WTC11 (cell line): Measurements from ENCODE around the gene PTH1R. TPM values are rescaled to one million over a fixed set of nuclear protein-coding genes. Genes with fewer than 3 reads are reported as not detected.

ENCODE experiments used
- ATAC-seq: fragments of 200-7000 bp; cut with Tn5 transposase; 2 replicates; pipeline ENCODE4 v1.10.0; 2021; ENCODE audit warnings: mild to moderate bottlenecking, moderate library complexity
- CTCF ChIA-PET: fragments of 300-600 bp; sonication (Branson Sonifier 250); formaldehyde crosslinking; loops from one replicate; lab custom pipeline; 2021; ENCODE audit warnings: antibody characterized with exemption; lab: Charles Lee
- POLR2A ChIA-PET: fragments of 350-600 bp; sonication (Branson Sonifier 250); formaldehyde crosslinking; loops from one replicate; lab custom pipeline; 2021; ENCODE audit warnings: antibody characterized with exemption; lab: Charles Lee
- DNase-seq: peaks from one replicate; pipeline ENCODE4 v3.0.0; 2021; ENCODE audit warnings: low spot score
- H3K27ac Mint-ChIP-seq: 2 replicates; pipeline ENCODE4 v1.8.0; 2021; ENCODE audit warnings: mixed read lengths
- H3K27me3 Mint-ChIP-seq: 2 replicates; pipeline ENCODE4 v1.8.0; 2021; ENCODE audit warnings: low read depth, mild to moderate bottlenecking, moderate library complexity, mixed read lengths
- H3K36me3 Mint-ChIP-seq: 2 replicates; pipeline ENCODE4 v1.8.0; 2021; ENCODE audit warnings: mixed read lengths
- H3K4me1 Mint-ChIP-seq: 2 replicates; pipeline ENCODE4 v1.8.0; 2022; ENCODE audit warnings: mixed read lengths
- H3K4me3 Mint-ChIP-seq: 2 replicates; pipeline ENCODE4 v1.8.0; 2021; ENCODE audit warnings: mild to moderate bottlenecking, moderate library complexity, mixed read lengths
- H3K9me3 Mint-ChIP-seq: 2 replicates; pipeline ENCODE4 v1.8.0; 2021; ENCODE audit warnings: mixed read lengths
- CREM ChIP-seq: sonication (generic); formaldehyde crosslinking; IDR thresholded peaks from 2 replicates; pipeline ENCODE4 v1.8.1; 2022; ENCODE audit warnings: mild to moderate bottlenecking, missing genetic modification reagents, moderate library complexity
- ELF4 ChIP-seq: sonication (generic); formaldehyde crosslinking; IDR thresholded peaks from 2 replicates; pipeline ENCODE4 v1.8.1; 2022; ENCODE audit warnings: low read depth, mild to moderate bottlenecking, moderate library complexity, missing genetic modification reagents
- FOXK1 ChIP-seq: sonication (generic); formaldehyde crosslinking; IDR thresholded peaks from 2 replicates; pipeline ENCODE4 v1.8.0; 2022; ENCODE audit warnings: mild to moderate bottlenecking, moderate library complexity, missing genetic modification reagents
- GABPB1 ChIP-seq: sonication (generic); formaldehyde crosslinking; IDR thresholded peaks from 2 replicates; pipeline ENCODE4 v1.8.1; 2023; ENCODE audit warnings: mild to moderate bottlenecking, missing genetic modification reagents
- HMGA2 ChIP-seq: fragments of 250-450 bp; sonication (Bioruptor Pico); IDR thresholded peaks from 2 replicates; pipeline ENCODE4 v1.4.0; 2021; ENCODE audit warnings: mild to moderate bottlenecking, moderate library complexity
- JAZF1 ChIP-seq: fragments of 250-450 bp; sonication (Bioruptor Pico); IDR thresholded peaks from 2 replicates; pipeline ENCODE4 v1.9.0; 2021; ENCODE audit warnings: moderate library complexity, mild to moderate bottlenecking, inconsistent platforms
- MAX ChIP-seq: sonication (generic); formaldehyde crosslinking; IDR thresholded peaks from 2 replicates; pipeline ENCODE4 v1.8.0; 2022; ENCODE audit warnings: mild to moderate bottlenecking, missing genetic modification reagents
- RELA ChIP-seq: sonication (generic); formaldehyde crosslinking; IDR thresholded peaks from 2 replicates; pipeline ENCODE4 v1.8.1; 2022; ENCODE audit warnings: missing genetic modification reagents, mild to moderate bottlenecking, borderline replicate concordance
- RORB ChIP-seq: fragments of 250-450 bp; sonication (Bioruptor Pico); IDR thresholded peaks from 2 replicates; pipeline ENCODE4 v1.9.0; 2021; ENCODE audit warnings: mild to moderate bottlenecking
- TEAD4 ChIP-seq: sonication (generic); formaldehyde crosslinking; IDR thresholded peaks from 2 replicates; pipeline ENCODE4 v1.8.0; 2022; ENCODE audit warnings: mild to moderate bottlenecking, missing genetic modification reagents
- USF2 ChIP-seq: sonication (generic); formaldehyde crosslinking; IDR thresholded peaks from 2 replicates; pipeline ENCODE4 v1.8.1; 2023; ENCODE audit warnings: mild to moderate bottlenecking, missing genetic modification reagents, moderate library complexity
- ZBTB21 ChIP-seq: sonication (generic); formaldehyde crosslinking; IDR thresholded peaks from 2 replicates; pipeline ENCODE4 v1.8.1; 2023; ENCODE audit warnings: mild to moderate bottlenecking, missing genetic modification reagents, borderline replicate concordance
- ZNF232 ChIP-seq: sonication (generic); formaldehyde crosslinking; IDR thresholded peaks from 2 replicates; pipeline ENCODE4 v1.8.0; 2022; ENCODE audit warnings: mild to moderate bottlenecking, missing genetic modification reagents
- ZNF317 ChIP-seq: sonication (generic); formaldehyde crosslinking; IDR thresholded peaks from 2 replicates; pipeline ENCODE4 v1.8.1; 2023; ENCODE audit warnings: low read depth, mild to moderate bottlenecking, moderate library complexity, missing genetic modification reagents, borderline replicate concordance
- total RNA-seq: library from RNA; stranded (reverse); gene quantifications from 3 replicates; pipeline ENCODE4 v1.2.3, GENCODE V29; 2021
- TF ChIP-seq, protein P1 (sequence below): sonication (generic); formaldehyde crosslinking; IDR thresholded peaks from 2 replicates; pipeline ENCODE4 v1.8.0; 2023; ENCODE audit warnings: missing genetic modification reagents, mild to moderate bottlenecking, borderline replicate concordance
- TF ChIP-seq, protein P2 (sequence below): fragments of 250-450 bp; sonication (Bioruptor Pico); IDR thresholded peaks from 2 replicates; pipeline ENCODE4 v1.9.0; 2021; ENCODE audit warnings: mild to moderate bottlenecking
- TF ChIP-seq, protein P3 (sequence below): fragments of 250-450 bp; sonication (Bioruptor Pico); IDR thresholded peaks from 2 replicates; pipeline ENCODE4 v2.1.2; 2022; ENCODE audit warnings: mild to moderate bottlenecking, moderate library complexity
- TF ChIP-seq, protein P4 (sequence below): sonication (generic); formaldehyde crosslinking; IDR thresholded peaks from 2 replicates; pipeline ENCODE4 v1.8.1; 2023; ENCODE audit warnings: mild to moderate bottlenecking, missing genetic modification reagents, moderate library complexity
- TF ChIP-seq, protein P5 (sequence below): fragments of 200-600 bp; IDR thresholded peaks from 2 replicates; pipeline ENCODE4 v1.8.0; 2022; ENCODE audit warnings: antibody characterized with exemption

PTH1R gene
- total RNA-seq, 1 experiment from 2014 or later = 12.0 TPM

GRCh38 chr3:46948830-46949671 lies 71.5 kb downstream of the PTH1R start:
- peaks cover 75% of the 10 kb centered on the region for H3K4me1 Mint-ChIP-seq
- POLR2A ChIA-PET = no interaction called here
- TF ChIP-seq JAZF1 (CRISPR knock-in tag) (no peak), TEAD4 (no peak), MAX (CRISPR knock-in tag) (no peak), ZBTB21 (CRISPR knock-in tag) (no peak), ZNF232 (no peak), RELA (CRISPR knock-in tag) (no peak), HMGA2 (CRISPR knock-in tag) (no peak), RORB (CRISPR knock-in tag) (no peak), ZNF317 (CRISPR knock-in tag) (no peak), ELF4 (CRISPR knock-in tag) (no peak)
- TF ChIP-seq, protein P1, sequence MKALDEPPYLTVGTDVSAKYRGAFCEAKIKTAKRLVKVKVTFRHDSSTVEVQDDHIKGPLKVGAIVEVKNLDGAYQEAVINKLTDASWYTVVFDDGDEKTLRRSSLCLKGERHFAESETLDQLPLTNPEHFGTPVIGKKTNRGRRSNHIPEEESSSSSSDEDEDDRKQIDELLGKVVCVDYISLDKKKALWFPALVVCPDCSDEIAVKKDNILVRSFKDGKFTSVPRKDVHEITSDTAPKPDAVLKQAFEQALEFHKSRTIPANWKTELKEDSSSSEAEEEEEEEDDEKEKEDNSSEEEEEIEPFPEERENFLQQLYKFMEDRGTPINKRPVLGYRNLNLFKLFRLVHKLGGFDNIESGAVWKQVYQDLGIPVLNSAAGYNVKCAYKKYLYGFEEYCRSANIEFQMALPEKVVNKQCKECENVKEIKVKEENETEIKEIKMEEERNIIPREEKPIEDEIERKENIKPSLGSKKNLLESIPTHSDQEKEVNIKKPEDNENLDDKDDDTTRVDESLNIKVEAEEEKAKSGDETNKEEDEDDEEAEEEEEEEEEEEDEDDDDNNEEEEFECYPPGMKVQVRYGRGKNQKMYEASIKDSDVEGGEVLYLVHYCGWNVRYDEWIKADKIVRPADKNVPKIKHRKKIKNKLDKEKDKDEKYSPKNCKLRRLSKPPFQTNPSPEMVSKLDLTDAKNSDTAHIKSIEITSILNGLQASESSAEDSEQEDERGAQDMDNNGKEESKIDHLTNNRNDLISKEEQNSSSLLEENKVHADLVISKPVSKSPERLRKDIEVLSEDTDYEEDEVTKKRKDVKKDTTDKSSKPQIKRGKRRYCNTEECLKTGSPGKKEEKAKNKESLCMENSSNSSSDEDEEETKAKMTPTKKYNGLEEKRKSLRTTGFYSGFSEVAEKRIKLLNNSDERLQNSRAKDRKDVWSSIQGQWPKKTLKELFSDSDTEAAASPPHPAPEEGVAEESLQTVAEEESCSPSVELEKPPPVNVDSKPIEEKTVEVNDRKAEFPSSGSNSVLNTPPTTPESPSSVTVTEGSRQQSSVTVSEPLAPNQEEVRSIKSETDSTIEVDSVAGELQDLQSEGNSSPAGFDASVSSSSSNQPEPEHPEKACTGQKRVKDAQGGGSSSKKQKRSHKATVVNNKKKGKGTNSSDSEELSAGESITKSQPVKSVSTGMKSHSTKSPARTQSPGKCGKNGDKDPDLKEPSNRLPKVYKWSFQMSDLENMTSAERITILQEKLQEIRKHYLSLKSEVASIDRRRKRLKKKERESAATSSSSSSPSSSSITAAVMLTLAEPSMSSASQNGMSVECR (CRISPR knock-in tag) = no peak
- TF ChIP-seq, protein P2, sequence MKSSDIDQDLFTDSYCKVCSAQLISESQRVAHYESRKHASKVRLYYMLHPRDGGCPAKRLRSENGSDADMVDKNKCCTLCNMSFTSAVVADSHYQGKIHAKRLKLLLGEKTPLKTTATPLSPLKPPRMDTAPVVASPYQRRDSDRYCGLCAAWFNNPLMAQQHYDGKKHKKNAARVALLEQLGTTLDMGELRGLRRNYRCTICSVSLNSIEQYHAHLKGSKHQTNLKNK (CRISPR knock-in tag) = no peak
- TF ChIP-seq, protein P3, sequence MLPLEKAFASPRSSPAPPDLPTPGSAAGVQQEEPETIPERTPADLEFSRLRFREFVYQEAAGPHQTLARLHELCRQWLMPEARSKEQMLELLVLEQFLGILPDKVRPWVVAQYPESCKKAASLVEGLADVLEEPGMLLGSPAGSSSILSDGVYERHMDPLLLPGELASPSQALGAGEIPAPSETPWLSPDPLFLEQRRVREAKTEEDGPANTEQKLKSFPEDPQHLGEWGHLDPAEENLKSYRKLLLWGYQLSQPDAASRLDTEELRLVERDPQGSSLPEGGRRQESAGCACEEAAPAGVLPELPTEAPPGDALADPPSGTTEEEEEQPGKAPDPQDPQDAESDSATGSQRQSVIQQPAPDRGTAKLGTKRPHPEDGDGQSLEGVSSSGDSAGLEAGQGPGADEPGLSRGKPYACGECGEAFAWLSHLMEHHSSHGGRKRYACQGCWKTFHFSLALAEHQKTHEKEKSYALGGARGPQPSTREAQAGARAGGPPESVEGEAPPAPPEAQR = no peak
- CTCF ChIA-PET = interaction anchor here (0.7 to 1.2 kb wide), 2 partner anchors 30 to 129 kb away, joined by 3 read pairs; partner anchors contain the start of gene NBEAL2
- no peak overlapping the region for H3K4me3 Mint-ChIP-seq
- peak; percentile 65 for ATAC-seq
- DNase-seq = peak; percentile 24
- H3K27me3 Mint-ChIP-seq = no peaks in the 10 kb centered on the region
- no peak overlapping the region for H3K27ac Mint-ChIP-seq
- H3K9me3 Mint-ChIP-seq = no peaks in the 10 kb centered on the region
- peaks cover 3% of the 10 kb centered on the region; the same call in 1 of the 2 replicates for H3K36me3 Mint-ChIP-seq

DNA sequence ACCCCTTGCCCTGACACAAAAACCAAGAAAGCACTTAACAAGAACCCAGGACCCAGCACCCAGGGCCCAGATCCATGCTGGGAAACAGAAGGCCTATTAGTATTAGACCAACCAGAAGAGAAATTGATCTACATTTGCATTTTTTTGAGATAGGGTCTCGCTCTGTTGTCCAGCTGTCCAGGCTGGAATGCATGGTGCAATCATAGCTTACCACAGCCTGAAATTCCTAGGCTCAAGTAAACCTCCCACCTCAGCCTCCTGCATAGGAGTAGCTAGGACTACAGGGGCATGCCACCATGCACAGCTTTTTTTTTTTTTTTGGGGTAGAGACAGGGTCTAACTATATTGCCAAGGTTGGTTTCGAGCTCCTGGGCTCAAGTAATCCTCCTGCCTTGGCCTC lies 72.7 kb downstream of the PTH1R start:
- no peaks in the 10 kb centered on the region for H3K9me3 Mint-ChIP-seq
- DNase-seq (no peak), ATAC-seq (no peak)
- CTCF ChIA-PET = interaction anchor here (0.6 to 1.1 kb wide), 3 partner anchors 26 to 1674 kb away, joined by 3 to 8 read pairs (median 3); no protein-coding TSS in a partner anchor
- H3K4me1 Mint-ChIP-seq = peaks cover 73% of the 10 kb centered on the region
- H3K4me3 Mint-ChIP-seq = no peak overlapping the region
- POLR2A ChIA-PET = interaction anchor here (0.6 kb wide), 1 partner anchor 126 kb away, joined by 3 read pairs; no protein-coding TSS in a partner anchor
- H3K27me3 Mint-ChIP-seq = no peaks in the 10 kb centered on the region
- TF ChIP-seq, protein P4, sequence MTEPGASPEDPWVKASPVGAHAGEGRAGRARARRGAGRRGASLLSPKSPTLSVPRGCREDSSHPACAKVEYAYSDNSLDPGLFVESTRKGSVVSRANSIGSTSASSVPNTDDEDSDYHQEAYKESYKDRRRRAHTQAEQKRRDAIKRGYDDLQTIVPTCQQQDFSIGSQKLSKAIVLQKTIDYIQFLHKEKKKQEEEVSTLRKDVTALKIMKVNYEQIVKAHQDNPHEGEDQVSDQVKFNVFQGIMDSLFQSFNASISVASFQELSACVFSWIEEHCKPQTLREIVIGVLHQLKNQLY (CRISPR knock-in tag) = no peak
- TF ChIP-seq, protein P5, sequence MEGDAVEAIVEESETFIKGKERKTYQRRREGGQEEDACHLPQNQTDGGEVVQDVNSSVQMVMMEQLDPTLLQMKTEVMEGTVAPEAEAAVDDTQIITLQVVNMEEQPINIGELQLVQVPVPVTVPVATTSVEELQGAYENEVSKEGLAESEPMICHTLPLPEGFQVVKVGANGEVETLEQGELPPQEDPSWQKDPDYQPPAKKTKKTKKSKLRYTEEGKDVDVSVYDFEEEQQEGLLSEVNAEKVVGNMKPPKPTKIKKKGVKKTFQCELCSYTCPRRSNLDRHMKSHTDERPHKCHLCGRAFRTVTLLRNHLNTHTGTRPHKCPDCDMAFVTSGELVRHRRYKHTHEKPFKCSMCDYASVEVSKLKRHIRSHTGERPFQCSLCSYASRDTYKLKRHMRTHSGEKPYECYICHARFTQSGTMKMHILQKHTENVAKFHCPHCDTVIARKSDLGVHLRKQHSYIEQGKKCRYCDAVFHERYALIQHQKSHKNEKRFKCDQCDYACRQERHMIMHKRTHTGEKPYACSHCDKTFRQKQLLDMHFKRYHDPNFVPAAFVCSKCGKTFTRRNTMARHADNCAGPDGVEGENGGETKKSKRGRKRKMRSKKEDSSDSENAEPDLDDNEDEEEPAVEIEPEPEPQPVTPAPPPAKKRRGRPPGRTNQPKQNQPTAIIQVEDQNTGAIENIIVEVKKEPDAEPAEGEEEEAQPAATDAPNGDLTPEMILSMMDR = no peak
- TF ChIP-seq FOXK1 (CRISPR knock-in tag) (no peak), USF2 (CRISPR knock-in tag) (no peak), ZNF317 (CRISPR knock-in tag) (no peak), GABPB1 (CRISPR knock-in tag) (no peak), RELA (CRISPR knock-in tag) (no peak), CREM (CRISPR knock-in tag) (no peak)
- peaks cover 3% of the 10 kb centered on the region; the same call in 1 of the 2 replicates for H3K36me3 Mint-ChIP-seq
- no peak overlapping the region for H3K27ac Mint-ChIP-seq
